Activated T-helper 2 cell treated with anti-CD3 and anti-CD28 coated beads, Interferon-gamma antibody, Interleukin-2, Interleukin-4, amounts not matched to agents 10 μg/mL and 5 μg/mL and 100 μg/mL, durations not matched to agents 14 hours and 24 hours and 36 hours (primary cell): ENCODE results near the gene AOPEP. TPM values are rescaled to one million over a fixed set of nuclear protein-coding genes. Genes with fewer than 3 reads are reported as not detected.

Experiments used
- DNase-seq: peaks from one replicate; pipeline ENCODE4 v3.0.0; 2021; ENCODE audit warnings: low spot score
- H3K27ac Mint-ChIP-seq: one replicate; pipeline ENCODE4 v1.8.0; 2021; ENCODE audit warnings: mixed read lengths
- H3K27me3 Mint-ChIP-seq: one replicate; pipeline ENCODE4 v1.8.0; 2021; ENCODE audit warnings: low read depth, mixed read lengths
- H3K36me3 Mint-ChIP-seq: one replicate; pipeline ENCODE4 v1.8.0; 2021; ENCODE audit warnings: low read depth, mixed read lengths
- H3K4me1 Mint-ChIP-seq: one replicate; pipeline ENCODE4 v1.8.0; 2021; ENCODE audit warnings: low read depth, mixed read lengths
- H3K4me3 Mint-ChIP-seq: one replicate; pipeline ENCODE4 v1.8.0; 2021; ENCODE audit warnings: low read depth, mild to moderate bottlenecking, moderate library complexity, mixed read lengths
- H3K9me3 Mint-ChIP-seq: one replicate; pipeline ENCODE4 v1.8.0; 2021; ENCODE audit warnings: mixed read lengths
- intact Hi-C: fragments of 100-400 bp; cut with micrococcal nuclease; formaldehyde crosslinking; loops from one replicate; pipeline ENCODE4 v1.15.1; 2023
- total RNA-seq: library from RNA; stranded (reverse); gene quantifications from 2 replicates; pipeline ENCODE4 v1.2.3, GENCODE V29; 2022

AOPEP gene
- total RNA-seq, 1 donor from 2014 or later = 24.6 TPM

DNA sequence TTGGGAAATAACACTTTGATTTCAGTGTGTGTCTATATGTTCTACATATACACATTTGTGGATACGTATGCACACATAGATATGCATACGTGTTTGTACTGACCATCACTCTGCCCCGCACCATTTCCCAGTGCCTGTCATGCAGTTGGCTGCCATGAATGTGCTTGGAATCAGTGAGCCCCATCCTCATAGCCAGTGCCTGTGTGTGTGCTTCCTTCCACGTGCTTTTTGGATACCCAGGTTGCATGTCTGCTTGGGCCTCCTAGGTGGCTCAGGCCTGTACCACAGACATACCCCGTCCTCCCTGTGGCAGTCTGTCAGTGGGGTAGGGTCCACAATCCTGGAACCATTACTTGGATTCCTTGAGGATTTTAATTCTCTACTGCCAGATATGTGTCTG, 347.4 kb downstream of the AOPEP start:
- Mint-ChIP-seq H3K27ac (no peak overlapping the region), H3K4me1 (no peaks in the 10 kb centered on the region), H3K27me3 (no peaks in the 10 kb centered on the region), H3K4me3 (no peak overlapping the region), H3K9me3 (no peaks in the 10 kb centered on the region), H3K36me3 (no peaks in the 10 kb centered on the region)
- intact Hi-C loops = no loop called here
- DNase-seq = no peak

DNA sequence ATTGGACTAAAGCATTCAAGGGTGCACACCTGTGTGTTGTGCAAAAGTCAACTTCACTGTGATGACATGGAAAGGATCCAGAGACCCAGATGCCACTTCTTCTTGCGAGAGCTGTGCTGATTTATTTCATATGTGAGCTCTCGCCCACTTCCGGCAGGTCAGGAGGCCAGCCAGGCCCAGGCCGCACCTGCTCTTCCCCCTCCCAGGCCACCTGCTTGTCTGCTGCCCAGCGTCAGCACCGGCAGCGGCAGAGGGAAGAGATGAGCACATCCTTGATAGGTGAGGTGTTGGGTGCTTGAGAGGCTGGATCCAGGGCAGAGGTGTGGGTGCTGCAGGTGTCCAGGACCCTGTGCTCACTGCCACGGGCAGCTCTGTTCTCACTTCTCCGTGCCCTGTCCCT, 348.1 kb downstream of the AOPEP start:
- Mint-ChIP-seq H3K36me3 (no peaks in the 10 kb centered on the region), H3K27ac (no peak overlapping the region), H3K27me3 (no peaks in the 10 kb centered on the region), H3K4me3 (no peak overlapping the region), H3K9me3 (no peaks in the 10 kb centered on the region), H3K4me1 (no peaks in the 10 kb centered on the region)
- DNase-seq = no peak
- intact Hi-C loops = no loop called here

DNA sequence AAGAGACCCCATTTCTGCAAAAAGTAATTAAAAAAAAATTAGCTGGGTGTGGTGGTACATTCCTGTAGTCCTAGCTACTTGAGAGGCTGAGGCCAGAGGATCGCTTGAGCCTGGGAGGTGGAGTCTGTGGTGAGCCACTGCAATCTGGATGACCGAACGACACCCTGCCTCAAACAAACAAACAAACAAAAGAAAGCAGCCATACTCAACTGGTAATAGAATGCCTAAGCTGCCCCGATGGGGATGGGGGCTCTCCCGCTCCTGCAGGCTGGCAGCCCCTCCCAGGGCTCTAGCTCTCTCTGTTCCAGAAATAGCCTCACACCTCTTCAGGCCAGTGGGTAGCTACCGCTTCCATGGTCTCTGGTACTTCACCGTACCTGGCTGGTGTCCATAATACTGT, 349.2 kb downstream of the AOPEP start:
- Mint-ChIP-seq H3K36me3 (no peaks in the 10 kb centered on the region), H3K9me3 (no peaks in the 10 kb centered on the region), H3K4me3 (no peak overlapping the region), H3K27ac (no peak overlapping the region), H3K4me1 (no peaks in the 10 kb centered on the region), H3K27me3 (no peaks in the 10 kb centered on the region)
- intact Hi-C loops = no loop called here
- DNase-seq = no peak

DNA sequence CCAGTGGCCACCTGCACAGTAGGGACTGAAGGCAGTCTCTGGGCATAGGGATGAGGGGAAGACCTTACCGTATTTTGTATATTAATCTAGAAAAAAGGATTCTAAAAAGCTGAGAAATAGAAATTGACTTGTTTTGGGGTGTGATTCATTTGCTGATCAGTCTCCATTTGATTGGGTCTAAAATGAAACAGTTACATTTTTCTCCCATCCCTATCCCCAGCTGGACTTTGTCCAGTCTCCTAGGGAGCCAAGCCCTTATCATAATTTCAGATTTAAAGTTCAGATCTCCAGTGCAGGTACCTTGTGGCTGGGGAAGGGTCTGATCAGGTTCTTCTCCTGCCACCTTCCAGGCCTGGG, 350.2 kb downstream of the AOPEP start:
- Mint-ChIP-seq H3K36me3 (peaks cover under 1% of the 10 kb centered on the region), H3K4me1 (no peaks in the 10 kb centered on the region), H3K4me3 (no peak overlapping the region), H3K27me3 (no peaks in the 10 kb centered on the region), H3K27ac (no peak overlapping the region), H3K9me3 (no peaks in the 10 kb centered on the region)
- DNase-seq = no peak
- intact Hi-C loops = no loop called here

GRCh38 chr9:95077053-95077765, 350.7 kb downstream of the AOPEP start:
- Mint-ChIP-seq H3K27me3 (no peaks in the 10 kb centered on the region), H3K4me1 (no peaks in the 10 kb centered on the region), H3K4me3 (no peak overlapping the region), H3K27ac (no peak overlapping the region), H3K36me3 (peaks cover 6% of the 10 kb centered on the region), H3K9me3 (no peaks in the 10 kb centered on the region)
- no peak for DNase-seq
- intact Hi-C loops = no loop called here

GRCh38 chr9:95077766-95078370, 351.4 kb downstream of the AOPEP start:
- intact Hi-C loops = no loop called here
- no peak overlapping the region for H3K4me3 Mint-ChIP-seq
- no peaks in the 10 kb centered on the region for H3K9me3 Mint-ChIP-seq
- H3K27ac Mint-ChIP-seq = no peak overlapping the region
- no peaks in the 10 kb centered on the region for H3K27me3 Mint-ChIP-seq
- no peak for DNase-seq
- H3K4me1 Mint-ChIP-seq = no peaks in the 10 kb centered on the region
- peaks cover 9% of the 10 kb centered on the region for H3K36me3 Mint-ChIP-seq

GRCh38 chr9:95078511-95078910, 352.0 kb downstream of the AOPEP start:
- H3K9me3 Mint-ChIP-seq = no peaks in the 10 kb centered on the region
- intact Hi-C loops = no loop called here
- H3K27ac Mint-ChIP-seq = no peak overlapping the region
- no peak for DNase-seq
- peaks cover 9% of the 10 kb centered on the region for H3K36me3 Mint-ChIP-seq
- H3K4me1 Mint-ChIP-seq = no peaks in the 10 kb centered on the region
- no peaks in the 10 kb centered on the region for H3K27me3 Mint-ChIP-seq
- H3K4me3 Mint-ChIP-seq = no peak overlapping the region

DNA sequence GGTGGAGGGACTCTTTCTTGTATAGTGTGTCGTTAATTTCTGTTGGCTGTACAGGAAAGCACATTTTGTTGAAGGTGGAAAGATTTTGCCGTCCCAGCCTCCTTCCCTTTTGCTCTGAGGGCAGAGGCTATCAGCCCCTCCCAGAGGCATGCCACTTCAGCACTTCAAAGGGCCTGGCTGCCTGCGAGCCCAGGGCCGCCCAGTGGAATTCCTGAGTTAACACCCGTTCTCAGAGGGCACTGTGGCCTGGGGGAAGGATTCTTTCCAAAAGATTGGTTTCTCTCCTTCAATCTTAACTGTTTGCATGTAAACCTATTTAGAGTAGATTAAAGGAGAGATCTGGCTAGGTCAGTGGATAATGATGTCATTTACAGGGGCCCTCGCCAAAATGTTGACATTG, 352.4 kb downstream of the AOPEP start:
- Mint-ChIP-seq H3K27ac (no peak overlapping the region), H3K9me3 (no peaks in the 10 kb centered on the region), H3K27me3 (no peaks in the 10 kb centered on the region), H3K4me1 (no peaks in the 10 kb centered on the region), H3K4me3 (no peak overlapping the region), H3K36me3 (peaks cover 9% of the 10 kb centered on the region)
- intact Hi-C loops = no loop called here
- no peak for DNase-seq

GRCh38 chr9:95079461-95079860, 353.0 kb downstream of the AOPEP start:
- intact Hi-C loops = no loop called here
- Mint-ChIP-seq H3K4me3 (no peak overlapping the region), H3K36me3 (peaks cover 9% of the 10 kb centered on the region), H3K27ac (no peak overlapping the region), H3K27me3 (no peaks in the 10 kb centered on the region), H3K9me3 (no peaks in the 10 kb centered on the region), H3K4me1 (no peaks in the 10 kb centered on the region)
- no peak for DNase-seq

DNA sequence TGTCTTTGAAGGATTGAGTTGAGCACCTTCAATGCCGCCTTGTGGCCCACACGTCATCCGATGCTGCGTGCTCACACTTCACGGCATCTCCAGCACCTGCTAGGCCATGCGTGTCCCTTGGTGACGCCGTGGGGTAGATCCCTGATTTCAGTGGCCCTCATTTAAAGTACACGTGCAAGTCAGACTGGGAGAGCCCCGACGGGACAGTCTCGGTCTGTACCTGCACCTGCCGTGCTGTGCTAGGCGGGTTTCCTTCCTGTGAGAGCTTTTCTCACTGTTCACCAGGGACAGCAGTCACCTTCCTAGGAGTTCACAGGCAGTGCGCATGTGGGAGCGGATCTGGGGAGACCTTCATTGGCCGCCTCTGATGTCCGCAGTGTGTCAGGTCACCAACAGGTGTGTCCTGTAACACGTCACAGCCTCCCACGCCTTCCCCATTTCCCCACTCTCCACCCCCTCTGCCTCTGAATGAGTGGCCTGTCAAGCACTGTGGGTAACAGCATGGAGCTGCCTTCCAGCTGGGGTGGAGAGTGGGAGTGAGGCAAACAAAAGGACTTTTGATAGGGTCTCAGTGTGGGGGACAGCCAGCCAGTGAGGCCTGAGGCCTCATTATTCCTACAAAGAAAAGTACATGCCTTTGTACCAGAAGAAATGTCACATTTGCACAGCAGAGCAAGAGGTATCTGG, 354.6 kb downstream of the AOPEP start:
- Mint-ChIP-seq H3K9me3 (no peaks in the 10 kb centered on the region), H3K27me3 (no peaks in the 10 kb centered on the region), H3K36me3 (peaks cover 9% of the 10 kb centered on the region), H3K4me3 (no peak overlapping the region), H3K4me1 (no peaks in the 10 kb centered on the region), H3K27ac (no peak overlapping the region)
- DNase-seq = no peak
- intact Hi-C loops = no loop called here

- no peaks in the 10 kb centered on the region for H3K27me3 Mint-ChIP-seq
- H3K4me1 Mint-ChIP-seq = no peaks in the 10 kb centered on the region
- H3K27ac Mint-ChIP-seq = no peak overlapping the region
- intact Hi-C loops = no loop called here
- no peak overlapping the region for H3K4me3 Mint-ChIP-seq
- no peak for DNase-seq
- peaks cover 9% of the 10 kb centered on the region for H3K36me3 Mint-ChIP-seq
- H3K9me3 Mint-ChIP-seq = no peaks in the 10 kb centered on the region
Observed at GRCh38 chr9:95081998-95082397, 355.5 kb downstream of the AOPEP start.

- intact Hi-C loops = no loop called here
- no peak for DNase-seq
- Mint-ChIP-seq H3K9me3 (no peaks in the 10 kb centered on the region), H3K36me3 (peaks cover 11% of the 10 kb centered on the region), H3K4me1 (no peaks in the 10 kb centered on the region), H3K27ac (no peak overlapping the region), H3K27me3 (no peaks in the 10 kb centered on the region), H3K4me3 (no peak overlapping the region)
Observed at GRCh38 chr9:95082401-95083084, 356.0 kb downstream of the AOPEP start.
